MM.1S (cell line): Measurements from ENCODE around the gene MPZL3.

Source experiments
- DNase-seq: peaks from one replicate; pipeline ENCODE4 v3.0.0-alpha.2; 2015
- H2AFZ ChIP-seq: fragments of 300-600 bp; sonication (generic); 2 replicates; pipeline ENCODE4 v1.6.0; 2016; ENCODE audit warnings: antibody characterized with exemption, low read length
- H3F3A ChIP-seq: fragments of 300-600 bp; sonication (generic); 2 replicates; pipeline ENCODE4 v1.6.1; 2016; ENCODE audit warnings: mild to moderate bottlenecking, antibody characterized with exemption, low read length, moderate library complexity, mixed read lengths; ENCODE audit not compliant: insufficient read depth
- H3K27ac ChIP-seq: fragments of 300-600 bp; sonication (generic); 2 replicates; pipeline ENCODE4 v1.5.1; 2016; ENCODE audit warnings: mild to moderate bottlenecking, low read length
- H3K27me3 ChIP-seq: fragments of 300-600 bp; sonication (generic); replicated peaks from 2 replicates; pipeline ENCODE4 v1.6.0; 2016; ENCODE audit warnings: low read length; ENCODE audit not compliant: insufficient read depth
- H3K36me3 ChIP-seq: fragments of 300-600 bp; sonication (generic); replicated peaks from 2 replicates; pipeline ENCODE4 v1.6.1; 2016; ENCODE audit warnings: mild to moderate bottlenecking, low read length, mixed read lengths; ENCODE audit not compliant: insufficient read depth
- H3K4me1 ChIP-seq: fragments of 300-600 bp; sonication (generic); 2 replicates; pipeline ENCODE4 v1.6.1; 2016; ENCODE audit warnings: low read length, mixed read lengths
- H3K4me2 ChIP-seq: fragments of 300-600 bp; sonication (generic); 2 replicates; pipeline ENCODE4 v1.6.0; 2016; ENCODE audit warnings: low read depth, low read length
- H3K4me3 ChIP-seq: fragments of 300-600 bp; sonication (generic); 2 replicates; pipeline ENCODE4 v1.5.1; 2016; ENCODE audit warnings: low read length, mixed read lengths
- H3K79me2 ChIP-seq: fragments of 300-600 bp; sonication (generic); 2 replicates; pipeline ENCODE4 v1.6.1; 2016; ENCODE audit warnings: mixed run types, low read length, mixed read lengths
- H3K9ac ChIP-seq: fragments of 300-600 bp; sonication (generic); 2 replicates; pipeline ENCODE4 v1.6.1; 2016; ENCODE audit warnings: low read length, mixed read lengths
- H3K9me2 ChIP-seq: fragments of 300-600 bp; sonication (generic); replicated peaks from 2 replicates; pipeline ENCODE4 v1.6.1; 2016; ENCODE audit warnings: mild to moderate bottlenecking, low read length, mixed read lengths; ENCODE audit not compliant: insufficient read depth
- H3K9me3 ChIP-seq: fragments of 300-600 bp; sonication (generic); replicated peaks from 2 replicates; pipeline ENCODE4 v1.6.1; 2016; ENCODE audit warnings: mild to moderate bottlenecking, low read length, mixed read lengths; ENCODE audit not compliant: insufficient read depth
- H4K20me1 ChIP-seq: fragments of 300-600 bp; sonication (generic); 2 replicates; pipeline ENCODE4 v1.6.1; 2016; ENCODE audit warnings: mild to moderate bottlenecking, low read length, moderate library complexity, mixed read lengths; ENCODE audit not compliant: insufficient read depth
- EZH2 ChIP-seq: fragments of 300-600 bp; sonication (generic); optimal IDR thresholded peaks from 2 replicates; pipeline ENCODE3; 2017; ENCODE audit warnings: low read depth, mild to moderate bottlenecking, antibody characterized with exemption, low read length, mixed read lengths
- EZH2phosphoT487 ChIP-seq: fragments of 300-600 bp; sonication (generic); IDR thresholded peaks from 2 replicates; pipeline ENCODE4 v1.6.1; 2018; ENCODE audit warnings: antibody characterized with exemption, low read length
- TF ChIP-seq, protein P1 (sequence below): fragments of 300-600 bp; sonication (generic); IDR thresholded peaks from 2 replicates; pipeline ENCODE4 v1.5.1; 2016; ENCODE audit warnings: antibody characterized with exemption, low read length, mixed read lengths

Gene MPZL3

GRCh38 chr11:118200901-118201680 is 51.1 kb downstream of the MPZL3 start:
- no peak overlapping the region for H3K4me2 ChIP-seq
- H3K4me3 ChIP-seq = no peak overlapping the region
- no peak for TF ChIP-seq EZH2phosphoT487
- TF ChIP-seq, protein P1, sequence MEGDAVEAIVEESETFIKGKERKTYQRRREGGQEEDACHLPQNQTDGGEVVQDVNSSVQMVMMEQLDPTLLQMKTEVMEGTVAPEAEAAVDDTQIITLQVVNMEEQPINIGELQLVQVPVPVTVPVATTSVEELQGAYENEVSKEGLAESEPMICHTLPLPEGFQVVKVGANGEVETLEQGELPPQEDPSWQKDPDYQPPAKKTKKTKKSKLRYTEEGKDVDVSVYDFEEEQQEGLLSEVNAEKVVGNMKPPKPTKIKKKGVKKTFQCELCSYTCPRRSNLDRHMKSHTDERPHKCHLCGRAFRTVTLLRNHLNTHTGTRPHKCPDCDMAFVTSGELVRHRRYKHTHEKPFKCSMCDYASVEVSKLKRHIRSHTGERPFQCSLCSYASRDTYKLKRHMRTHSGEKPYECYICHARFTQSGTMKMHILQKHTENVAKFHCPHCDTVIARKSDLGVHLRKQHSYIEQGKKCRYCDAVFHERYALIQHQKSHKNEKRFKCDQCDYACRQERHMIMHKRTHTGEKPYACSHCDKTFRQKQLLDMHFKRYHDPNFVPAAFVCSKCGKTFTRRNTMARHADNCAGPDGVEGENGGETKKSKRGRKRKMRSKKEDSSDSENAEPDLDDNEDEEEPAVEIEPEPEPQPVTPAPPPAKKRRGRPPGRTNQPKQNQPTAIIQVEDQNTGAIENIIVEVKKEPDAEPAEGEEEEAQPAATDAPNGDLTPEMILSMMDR = no peak
- TF ChIP-seq EZH2 = no peak
- no peaks in the 10 kb centered on the region for H4K20me1 ChIP-seq
- no peaks in the 10 kb centered on the region for H3F3A ChIP-seq
- H3K9me3 ChIP-seq = no peaks in the 10 kb centered on the region
- H3K36me3 ChIP-seq = no peaks in the 10 kb centered on the region
- no peak overlapping the region for H2AFZ ChIP-seq
- peaks cover 1% of the 10 kb centered on the region; the same call in 1 of the 2 replicates for H3K4me1 ChIP-seq
- no peak overlapping the region for H3K27ac ChIP-seq
- no peaks in the 10 kb centered on the region for H3K79me2 ChIP-seq
- no peak for DNase-seq
- H3K27me3 ChIP-seq = peaks cover 15% of the 10 kb centered on the region
- no peaks in the 10 kb centered on the region for H3K9me2 ChIP-seq
- no peak overlapping the region for H3K9ac ChIP-seq

GRCh38 chr11:118200497-118200896 is 51.7 kb downstream of the MPZL3 start:
- Histone ChIP-seq H3K27ac (no peak overlapping the region), H2AFZ (no peak overlapping the region), H4K20me1 (no peaks in the 10 kb centered on the region), H3K9ac (no peak overlapping the region), H3K27me3 (peaks cover 15% of the 10 kb centered on the region), H3K9me3 (no peaks in the 10 kb centered on the region), H3K4me1 (no peaks in the 10 kb centered on the region), H3K4me3 (no peak overlapping the region), H3K9me2 (no peaks in the 10 kb centered on the region), H3F3A (no peaks in the 10 kb centered on the region), H3K4me2 (no peak overlapping the region), H3K36me3 (no peaks in the 10 kb centered on the region), H3K79me2 (no peaks in the 10 kb centered on the region)
- DNase-seq = no peak
- no peak for TF ChIP-seq EZH2phosphoT487
- no peak for TF ChIP-seq EZH2
- TF ChIP-seq, protein P1 = no peak

- no peak for DNase-seq
- H3K36me3 ChIP-seq = no peaks in the 10 kb centered on the region
- H2AFZ ChIP-seq = no peak overlapping the region
Measured at GRCh38 chr11:118199135-118199534, 53.0 kb downstream of the MPZL3 start.

More at GRCh38 chr11:118199135-118199534, 53.0 kb downstream of the MPZL3 start:
- Histone ChIP-seq H4K20me1 (no peaks in the 10 kb centered on the region), H3K79me2 (no peaks in the 10 kb centered on the region), H3K9ac (no peak overlapping the region), H3K27ac (no peak overlapping the region), H3F3A (no peaks in the 10 kb centered on the region), H3K4me1 (no peaks in the 10 kb centered on the region), H3K4me2 (no peak overlapping the region), H3K9me3 (no peaks in the 10 kb centered on the region), H3K27me3 (peaks cover 15% of the 10 kb centered on the region), H3K4me3 (no peak overlapping the region), H3K9me2 (no peaks in the 10 kb centered on the region)
- TF ChIP-seq EZH2phosphoT487 (no peak), EZH2 (no peak)
- TF ChIP-seq, protein P1 = no peak
